ENCODE measurements around the gene MACROD2. TPM values are rescaled to one million over a fixed set of nuclear protein-coding genes. Genes with fewer than 3 reads are reported as not detected.

Gene MACROD2
- total and polyA plus RNA-seq, 2 experiments from 2014 or later, result 2.8 to 4.3 TPM

- Histone ChIP-seq H3K79me2 (replicated peaks; ENCODE audit: insufficient read depth) (no peaks in the 10 kb centered on the region), H3K36me3 (ENCODE audit: insufficient read depth) (no peaks in the 10 kb centered on the region), H3K27ac (ENCODE audit: low read depth) (no peak overlapping the region), H3K4me3 (no peak overlapping the region), H3K27me3 (ENCODE audit: insufficient read depth) (no peaks in the 10 kb centered on the region), H3K4me1 (ENCODE audit: insufficient read depth) (peaks cover 9% of the 10 kb centered on the region; the same call in 1 of the 2 replicates), H3K4me2 (no peak overlapping the region), H3F3A (replicated peaks; ENCODE audit: low read depth) (no peaks in the 10 kb centered on the region; the same call in 1 of the 2 replicates), H3K9me2 (ENCODE audit: insufficient read depth) (peaks cover 4% of the 10 kb centered on the region; the same call in 1 of the 2 replicates), H4K20me1 (replicated peaks; ENCODE audit: insufficient read depth) (no peaks in the 10 kb centered on the region), H2AFZ (no peak overlapping the region)
- Mint-ChIP-seq H3K4me3 (no peak overlapping the region), H3K4me1 (peaks cover 19% of the 10 kb centered on the region), H3K36me3 (ENCODE audit: low read depth) (no peaks in the 10 kb centered on the region; the same call in 2 of the 3 replicates), H3K27me3 (ENCODE audit: insufficient read depth, low read depth, poor library complexity) (peaks cover 13% of the 10 kb centered on the region), H3K27ac (no peak overlapping the region), H3K9me3 (no peaks in the 10 kb centered on the region; the same call in 2 of the 3 replicates)
- ATAC-seq, result no peak
- no peak for DNase-seq (ENCODE audit: low spot score)
- no peak for TF ChIP-seq ZNF331 (CRISPR knock-in tag; IDR thresholded peaks at IDR 0.05; ENCODE audit: low read depth)
- no peak for TF ChIP-seq STAT1 (IDR thresholded peaks at IDR 0.05; ENCODE audit: unreplicated experiment)
- no peak for TF ChIP-seq CTCF (conservative IDR thresholded peaks at IDR 0.05; ENCODE audit: low read depth in 2 of 2)
- no peak for TF ChIP-seq ZNF462 (CRISPR knock-in tag; IDR thresholded peaks at IDR 0.05)
- TF ChIP-seq EZH2 (IDR thresholded peaks at IDR 0.05; ENCODE audit: low read depth, unreplicated experiment), result no peak
- TF ChIP-seq CREB1 (CRISPR knock-in tag; IDR thresholded peaks at IDR 0.05; ENCODE audit: low read depth), result no peak
Measured at GRCh38 chr20:14865731-14866130, 870.4 kb downstream of the MACROD2 start.

Data from GM23338 (cell line).